Mucosa of gallbladder (tissue), 1 donor: Measurements from ENCODE around the gene MBP. TPM values are rescaled to one million over a fixed set of nuclear protein-coding genes. Genes with fewer than 3 reads are reported as not detected.

Experiments used
- DNase-seq: peaks from one replicate; pipeline ENCODE4 v3.0.0-alpha.2; 2020; ENCODE audit warnings: low spot score
- total RNA-seq: library from RNA; stranded (reverse); gene quantifications from one replicate; pipeline ENCODE4 v1.2.1, GENCODE V29; 2021
- donor health status: DM: no; HTN: no; CAD: no.

The MBP gene
- total RNA-seq, 1 donor from 2014 or later = 91.4 TPM

- no peak for DNase-seq
Observed at GRCh38 chr18:77084688-77085035, 47.9 kb downstream of the MBP start.

- DNase-seq = no peak
Observed at GRCh38 chr18:77082316-77082955, 50.1 kb downstream of the MBP start.

GRCh38 chr18:77081390-77081778, 51.2 kb downstream of the MBP start:
- no peak for DNase-seq

- no peak for DNase-seq
Observed at GRCh38 chr18:77079954-77080682, 52.5 kb downstream of the MBP start.

GRCh38 chr18:77079088-77079487, 53.5 kb downstream of the MBP start:
- DNase-seq = no peak

- no peak for DNase-seq
Observed at GRCh38 chr18:77078690-77079070, 53.9 kb downstream of the MBP start.

GRCh38 chr18:77077941-77078689, 54.5 kb downstream of the MBP start:
- DNase-seq = no peak

- DNase-seq = no peak
Observed at GRCh38 chr18:77077401-77077800, 55.2 kb downstream of the MBP start.

GRCh38 chr18:77076111-77076510, 56.5 kb downstream of the MBP start:
- no peak for DNase-seq

GRCh38 chr18:77074431-77074830, 58.2 kb downstream of the MBP start:
- peak; percentile 90 for DNase-seq

GRCh38 chr18:77073336-77074093, 59.1 kb downstream of the MBP start:
- peak; percentile 73 for DNase-seq

GRCh38 chr18:77072566-77072965, 60.0 kb downstream of the MBP start:
- DNase-seq = no peak

GRCh38 chr18:77071711-77072292, 60.8 kb downstream of the MBP start:
- peak; percentile 73 for DNase-seq

- no peak for DNase-seq
Observed at GRCh38 chr18:77071061-77071460, 61.5 kb downstream of the MBP start.

- DNase-seq = no peak
Observed at GRCh38 chr18:77070627-77071026, 62.0 kb downstream of the MBP start.

- DNase-seq = no peak
Observed at GRCh38 chr18:77069931-77070330, 62.7 kb downstream of the MBP start.

- no peak for DNase-seq
Observed at GRCh38 chr18:77069482-77069881, 63.1 kb downstream of the MBP start.

GRCh38 chr18:77068321-77069312, 64.0 kb downstream of the MBP start:
- no peak for DNase-seq

- peak; percentile 74 for DNase-seq
Observed at GRCh38 chr18:77067291-77068061, 65.1 kb downstream of the MBP start.

- DNase-seq = no peak
Observed at GRCh38 chr18:77066689-77067088, 65.9 kb downstream of the MBP start.
